NCI-H1048 (cell line): ENCODE results near the gene ARID5B.

Experiments
- DNase-seq: peaks from one replicate; lab custom pipeline; 2025; lab: John Stamatoyannopoulos, UW

ARID5B gene

DNA sequence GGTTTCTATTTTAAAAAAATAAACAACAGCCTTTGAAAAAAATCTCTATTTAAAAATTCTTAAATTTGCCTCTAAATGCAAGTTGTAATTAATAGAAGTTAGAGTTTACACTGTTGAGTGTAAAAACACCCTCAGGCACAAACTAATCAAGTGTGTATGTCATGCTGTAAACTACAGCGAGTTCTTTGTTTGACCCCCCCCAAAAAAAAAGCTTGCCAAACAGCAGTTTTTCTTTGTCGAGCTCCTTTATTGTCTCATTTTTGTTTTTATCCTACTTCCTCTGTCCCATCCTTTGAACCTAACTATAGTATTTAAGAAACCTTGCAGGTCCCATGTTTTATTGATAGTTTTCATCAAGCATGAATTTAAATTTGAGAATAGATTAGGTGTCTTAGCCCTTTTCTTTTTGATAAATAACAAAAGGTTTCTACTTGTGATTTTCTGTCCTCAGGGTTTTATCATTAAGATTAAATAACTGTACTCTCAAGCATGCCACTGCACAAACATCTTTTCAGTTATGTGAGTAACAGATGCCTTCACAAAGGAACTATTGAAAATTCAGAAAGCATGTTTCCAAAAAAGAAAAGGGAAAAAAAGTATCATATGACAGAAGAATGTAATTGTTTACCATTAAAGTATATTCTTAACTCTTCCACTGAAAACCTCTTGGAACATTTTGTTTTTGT, 176.0 kb downstream of the ARID5B start:
- no peak for DNase-seq

GRCh38 chr10:62079885-62080559, 178.5 kb downstream of the ARID5B start:
- no peak for DNase-seq

DNA sequence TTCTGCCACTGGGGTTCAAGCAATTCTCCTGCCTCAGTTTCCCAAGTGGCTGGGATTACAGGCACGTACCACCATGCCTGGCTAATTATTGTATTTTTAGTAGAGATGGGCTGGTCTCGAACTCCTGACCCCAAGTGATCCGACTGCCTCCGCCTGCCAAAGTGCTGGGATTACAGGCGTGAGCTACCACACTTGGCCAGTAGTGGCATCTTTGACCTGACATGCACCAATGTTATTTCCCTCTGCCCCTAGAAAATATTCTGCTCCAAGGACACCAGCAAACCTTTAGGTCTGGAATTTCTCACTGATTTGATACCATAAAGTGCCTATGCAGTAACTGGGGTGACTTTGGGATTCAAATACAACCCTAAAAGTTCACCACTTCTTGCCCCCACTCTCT, 179.4 kb downstream of the ARID5B start:
- no peak for DNase-seq

DNA sequence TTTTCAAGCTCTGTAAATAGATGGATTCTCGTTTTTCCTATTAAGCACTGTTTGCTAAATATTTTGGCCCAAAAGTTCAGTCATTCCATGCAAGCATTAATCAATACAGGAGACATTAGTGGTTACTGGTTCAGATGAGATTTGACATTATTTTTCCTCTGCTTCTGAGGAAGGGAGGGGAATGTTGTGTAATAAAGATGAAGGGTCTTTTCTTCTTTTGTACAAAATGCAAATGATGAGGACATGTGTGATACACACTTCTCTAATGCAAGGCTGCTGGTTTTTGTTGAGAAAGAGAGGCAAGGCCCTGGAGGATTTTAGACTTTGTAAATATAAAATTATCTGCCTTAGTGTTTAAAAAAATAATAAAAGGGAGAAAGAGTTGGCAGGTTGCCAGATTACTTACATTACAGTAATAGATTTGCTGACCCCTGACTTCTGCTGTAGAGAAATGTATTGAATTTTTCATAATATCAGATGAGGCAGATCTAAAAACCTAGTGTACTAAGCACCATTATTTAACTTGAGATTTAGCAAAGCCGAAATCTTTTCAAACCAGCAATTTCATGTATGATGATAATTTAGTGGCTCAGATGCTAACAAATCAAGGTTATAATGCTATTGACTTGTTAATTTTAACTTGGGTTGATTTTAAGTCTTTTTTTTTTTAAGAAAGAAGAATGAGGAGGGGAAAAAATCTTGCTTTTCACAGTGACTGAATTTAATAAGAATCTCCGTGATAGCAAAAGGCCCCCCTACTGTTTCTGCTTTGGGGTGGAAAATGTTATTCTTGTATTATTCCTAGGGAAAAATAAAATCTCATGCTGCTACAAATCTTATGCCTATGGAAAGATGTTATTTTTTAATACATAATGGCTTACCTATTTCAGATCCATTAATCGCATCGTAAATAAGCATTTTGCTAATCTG, 180.1 kb downstream of the ARID5B start:
- no peak for DNase-seq

GRCh38 chr10:62082271-62082656, 180.8 kb downstream of the ARID5B start:
- DNase-seq, result no peak

DNA sequence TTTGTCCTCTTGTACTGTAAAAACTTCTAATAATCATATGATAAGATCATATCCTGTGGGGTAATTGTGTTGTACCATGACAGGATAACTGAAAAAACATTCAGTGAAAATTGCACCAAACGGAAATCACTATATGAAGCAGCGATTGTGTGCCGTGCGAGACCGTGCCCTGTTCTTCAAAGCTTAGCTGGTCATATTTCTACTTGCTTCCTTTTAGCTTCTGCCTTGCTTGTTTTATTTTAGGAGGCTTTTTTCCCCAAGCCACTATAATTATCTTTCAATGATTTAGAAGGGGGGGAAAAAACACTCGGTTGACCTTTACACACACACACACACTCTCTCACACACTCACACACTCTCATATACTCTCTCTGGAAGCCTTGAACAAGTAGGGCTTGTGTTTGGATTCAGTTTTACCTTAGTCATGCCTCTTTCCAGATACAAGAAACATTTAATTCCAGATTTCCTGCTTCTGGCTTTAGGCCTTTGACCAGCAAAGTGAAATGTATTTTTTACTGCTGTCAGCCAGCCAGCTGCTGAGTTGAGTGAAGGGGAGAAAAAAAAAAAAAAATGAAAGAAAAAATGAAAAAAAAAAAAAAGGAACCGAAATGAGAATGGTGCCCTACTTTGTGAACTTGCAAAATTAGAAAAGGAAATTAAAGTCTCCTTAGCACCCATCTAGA, 181.4 kb downstream of the ARID5B start:
- DNase-seq, result no peak

DNA sequence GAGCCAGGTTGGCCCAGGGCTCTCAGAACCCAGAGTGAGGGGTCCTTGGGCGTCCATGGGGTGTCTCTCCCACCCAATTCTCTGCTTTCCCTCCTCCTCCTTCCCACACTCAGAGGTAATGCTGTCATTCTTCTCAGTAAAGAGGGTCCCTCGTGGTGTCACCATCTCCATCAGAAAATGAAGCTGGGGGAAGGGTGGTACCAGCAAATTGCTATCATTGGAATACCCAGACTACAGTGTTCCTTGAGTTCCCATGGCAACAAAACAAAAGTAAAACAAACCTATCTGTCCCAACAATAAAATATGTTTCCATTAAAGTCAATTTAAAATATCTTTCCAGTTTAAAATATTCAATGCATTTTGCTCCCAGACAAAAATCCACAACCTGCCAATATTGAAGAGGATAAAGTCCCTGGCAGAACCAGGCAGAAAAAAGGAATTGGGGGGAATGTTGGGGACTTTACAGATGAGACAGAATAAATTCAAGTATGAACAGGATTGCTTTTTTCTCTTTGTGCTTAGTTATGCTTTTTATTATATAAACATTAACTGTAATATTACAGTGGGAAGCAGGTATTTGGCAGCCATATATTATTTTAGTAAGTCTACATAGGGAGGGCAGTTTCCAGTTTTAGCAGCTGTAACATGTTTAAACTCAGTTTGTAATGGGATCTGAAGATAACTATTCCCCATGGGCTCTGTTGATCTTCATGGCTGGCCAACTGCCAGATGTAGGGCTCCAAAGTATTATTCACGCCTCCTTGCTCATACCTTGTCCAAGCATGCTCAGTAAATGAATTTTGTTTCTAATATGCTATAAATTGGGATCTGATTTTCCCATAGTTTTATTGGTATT, 182.1 kb downstream of the ARID5B start:
- DNase-seq, result no peak

GRCh38 chr10:62084451-62084850, 183.0 kb downstream of the ARID5B start:
- no peak for DNase-seq

DNA sequence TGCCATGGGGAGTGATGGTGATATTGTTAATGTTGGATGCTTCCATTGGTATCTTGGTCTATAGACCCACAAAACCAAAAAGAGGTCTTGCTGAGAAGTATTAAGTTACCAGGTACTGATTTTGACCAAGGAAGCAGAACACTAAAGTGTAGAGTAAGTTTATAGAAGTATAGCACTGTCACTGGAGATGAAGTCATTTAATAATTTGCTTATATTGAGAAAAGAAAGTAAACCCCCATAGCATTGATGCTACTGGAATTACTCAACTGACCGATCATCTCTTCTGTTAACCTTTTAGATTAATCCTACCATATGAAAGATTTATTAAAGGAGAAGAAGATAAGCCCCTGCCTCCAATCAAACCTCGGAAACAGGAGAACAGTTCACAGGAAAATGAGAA, 183.9 kb downstream of the ARID5B start:
- no peak for DNase-seq

DNA sequence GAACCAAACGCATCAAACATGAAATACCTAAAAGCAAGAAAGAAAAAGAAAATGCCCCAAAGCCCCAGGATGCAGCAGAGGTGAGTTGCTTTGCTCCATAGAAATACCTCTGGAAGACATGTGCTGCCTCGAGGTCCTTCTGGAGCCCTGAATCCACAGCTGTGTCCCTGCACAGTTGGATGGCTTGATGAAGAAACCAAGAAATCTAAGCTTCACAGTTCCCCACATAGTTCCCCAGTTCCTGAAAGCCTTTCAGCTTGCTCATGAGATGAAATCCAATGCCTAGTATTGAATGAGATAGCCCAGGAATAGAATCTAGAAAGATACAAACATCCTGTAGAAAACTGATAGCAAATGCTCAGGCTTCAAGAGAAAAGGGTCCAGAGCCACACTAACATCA, 184.3 kb downstream of the ARID5B start:
- no peak for DNase-seq

DNA sequence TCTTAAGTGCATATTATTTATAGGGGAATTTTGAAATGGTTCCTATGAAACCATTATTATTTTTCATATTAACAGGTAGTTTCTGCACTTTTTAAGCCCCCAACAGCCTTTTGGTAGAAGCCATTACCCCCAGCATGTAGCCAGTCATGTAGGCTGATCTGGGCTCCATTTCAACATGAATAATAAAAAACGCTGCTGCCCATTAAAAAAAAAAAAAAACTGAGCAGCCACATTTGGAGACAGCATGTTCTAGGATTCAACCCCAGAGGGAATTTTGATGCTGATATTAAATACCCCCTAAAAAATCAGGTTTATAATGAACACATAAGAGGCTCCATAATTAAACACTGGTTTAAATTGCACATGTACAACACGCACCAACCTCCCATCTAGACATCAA, 185.8 kb downstream of the ARID5B start:
- DNase-seq, result no peak

- DNase-seq, result no peak
Observed at GRCh38 chr10:62088786-62089185, 187.3 kb downstream of the ARID5B start.

- no peak for DNase-seq
Observed at GRCh38 chr10:62092301-62093030, 191.0 kb downstream of the ARID5B start.

GRCh38 chr10:62093863-62094291, 192.4 kb downstream of the ARID5B start:
- DNase-seq, result no peak

DNA sequence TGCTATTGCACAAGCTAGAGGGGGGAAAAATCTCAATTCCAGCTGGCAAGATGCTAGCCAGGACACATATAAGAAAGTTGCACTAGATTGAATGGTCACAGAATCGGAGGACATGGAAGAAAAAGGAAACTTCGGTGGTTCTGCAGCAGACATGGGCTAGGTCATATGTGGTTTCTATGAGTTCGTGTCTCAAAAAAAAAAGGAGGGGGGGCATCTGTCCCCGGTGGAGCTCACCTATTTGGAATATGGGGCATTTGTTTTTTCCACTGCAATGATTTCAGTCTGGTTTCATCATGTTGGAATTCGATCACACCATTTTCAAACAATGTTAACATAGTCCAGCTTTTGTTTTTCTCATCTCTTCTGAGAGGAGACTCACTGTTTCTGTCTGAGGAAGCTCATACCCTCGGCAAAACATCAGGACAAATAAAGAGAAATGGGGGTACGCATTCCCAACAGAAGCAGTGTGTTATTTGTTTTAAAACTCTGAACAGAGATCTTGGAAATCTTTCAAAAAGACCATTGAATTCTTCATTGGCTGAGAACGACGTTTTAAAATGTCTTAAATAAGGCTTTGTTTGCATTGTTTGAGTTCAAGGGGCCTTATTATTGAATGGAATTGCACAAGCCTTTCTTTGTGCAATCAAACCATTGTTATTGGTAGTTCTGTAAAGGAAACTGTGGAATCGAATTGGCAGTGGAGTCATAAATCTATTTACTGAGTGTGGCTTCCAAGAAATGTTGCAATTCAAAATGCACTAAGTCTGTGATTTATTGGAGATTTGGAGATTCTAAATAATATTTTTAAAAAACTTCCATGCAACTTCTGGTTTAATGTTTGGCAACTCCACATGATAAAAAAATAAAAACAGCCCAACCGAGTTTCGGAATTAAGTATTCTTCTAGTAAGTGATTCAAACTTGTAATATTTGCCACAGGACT, 194.0 kb downstream of the ARID5B start:
- DNase-seq, result no peak

DNA sequence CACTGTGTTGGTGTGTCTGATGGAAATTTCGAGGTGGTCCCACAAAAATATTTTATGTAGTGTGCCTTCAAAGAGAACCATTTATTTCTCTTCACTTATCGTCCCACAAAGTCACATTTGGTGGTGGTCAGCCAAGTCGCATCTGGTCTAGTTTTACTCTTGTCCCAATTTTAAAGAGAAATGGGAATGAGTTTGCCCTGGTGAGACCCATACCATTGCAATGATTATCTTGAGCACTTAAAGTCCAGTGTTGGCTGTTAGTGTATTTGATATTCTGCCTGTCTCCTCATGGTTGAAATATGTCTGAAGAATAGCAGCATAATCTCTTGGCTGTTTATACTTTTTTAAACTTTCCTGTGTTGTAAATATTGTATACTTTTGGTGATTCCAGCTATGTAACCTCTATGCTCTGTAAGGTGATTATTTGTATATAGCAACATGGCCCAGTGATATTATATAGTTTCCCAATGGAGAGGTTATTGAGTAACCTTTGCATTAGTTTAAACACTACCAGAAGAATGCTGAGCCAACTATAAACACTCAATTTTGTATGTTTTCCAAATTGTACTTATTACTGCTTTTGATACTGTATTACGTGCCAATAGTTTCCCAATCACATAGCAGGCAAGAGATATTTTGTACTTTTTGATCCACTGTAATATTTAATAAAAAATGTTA, 194.9 kb downstream of the ARID5B start:
- DNase-seq, result no peak

DNA sequence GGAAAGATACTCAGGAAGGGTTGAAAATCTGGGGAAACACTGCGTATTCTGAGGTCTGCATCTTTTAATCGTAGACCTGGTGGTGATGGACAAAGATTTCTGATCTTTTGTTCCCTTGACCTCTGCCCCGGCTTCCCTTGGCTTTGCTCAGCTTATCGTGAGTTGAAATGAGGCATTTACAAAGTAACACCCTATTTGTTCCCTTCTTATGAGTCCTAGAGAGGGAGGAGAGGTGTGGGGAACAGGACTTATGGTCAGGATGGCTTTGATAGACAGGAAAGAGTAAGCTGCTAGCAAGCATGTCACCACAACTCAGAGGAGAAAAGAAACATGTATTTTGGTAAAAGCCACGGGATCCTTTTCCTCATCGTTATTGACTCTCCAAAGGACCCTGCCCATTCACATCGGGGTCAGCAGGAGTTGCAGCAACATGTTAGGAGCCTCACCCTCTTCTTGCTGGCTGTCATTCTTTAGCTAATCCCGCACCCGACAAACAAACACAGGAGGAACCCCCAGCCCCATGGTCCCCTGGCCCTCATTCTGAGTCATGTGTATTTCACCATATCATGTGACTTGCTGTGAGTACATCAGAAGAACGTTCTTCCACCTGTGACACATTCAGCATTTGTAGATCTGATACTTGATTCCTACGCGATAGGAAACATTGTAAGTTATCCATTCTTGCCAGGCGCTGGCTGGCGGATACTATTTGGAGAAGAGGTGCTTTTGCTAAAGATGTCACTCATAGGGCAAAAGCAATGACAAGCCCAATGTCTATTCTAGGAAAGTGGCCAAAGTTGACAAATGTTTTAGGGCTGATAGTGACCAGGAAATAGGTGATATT, 197.0 kb downstream of the ARID5B start:
- no peak for DNase-seq

DNA sequence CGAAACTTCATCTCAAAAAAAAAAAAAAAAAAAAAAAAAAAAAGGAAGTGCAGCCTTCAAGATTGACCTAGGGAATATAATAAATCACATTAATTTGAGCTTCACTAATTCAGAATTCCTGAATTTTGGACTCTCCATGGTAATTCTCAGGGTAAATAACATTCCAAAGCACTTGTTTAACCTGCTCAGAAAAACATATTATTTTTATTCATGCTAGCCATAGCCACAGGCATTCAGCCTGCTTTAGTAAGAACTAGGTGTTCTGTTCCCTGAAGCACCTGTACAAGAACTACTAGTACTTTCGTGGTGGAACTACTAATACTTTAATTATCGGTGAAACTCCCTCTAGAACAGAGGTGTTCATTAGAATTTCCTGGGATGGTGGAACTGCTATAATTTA, 197.8 kb downstream of the ARID5B start:
- DNase-seq, result no peak
